ENCODE measurements around the gene LRRC45.
"Not testable (repeated sequence)": the region's sequence is repeated elsewhere in the genome, so short reads cannot be mapped to it uniquely, and the experiment has no call there.

LRRC45 gene

DNA sequence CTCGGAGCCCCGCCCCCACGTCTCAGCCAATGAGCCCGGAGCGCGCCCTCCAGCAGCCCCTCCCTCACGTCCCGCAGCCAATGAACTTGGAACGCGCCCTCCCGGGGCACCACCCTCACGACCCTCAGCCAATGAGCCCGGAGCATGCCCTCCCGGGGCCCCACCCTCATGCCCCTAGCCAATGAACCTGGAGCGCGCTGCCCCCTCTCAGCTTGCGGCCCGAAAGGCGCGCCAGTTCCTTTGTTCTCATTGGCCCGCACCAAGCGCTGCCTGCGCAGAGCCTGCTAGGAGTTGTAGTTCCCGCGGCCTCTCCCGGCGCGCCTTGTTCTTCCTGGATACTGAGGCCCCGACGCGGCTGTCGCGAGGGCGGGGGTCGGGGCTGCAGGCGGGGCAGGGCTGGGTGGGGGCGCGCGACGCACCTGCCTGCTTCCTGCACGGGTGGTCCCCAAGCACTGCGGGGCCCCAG lies at the start of gene LRRC45:
Gene LRRC45 (plus strand): TSS at position 325 of the 466 bp plus-strand sequence. CDS start 339 bp downstream, outside the sequence.
- peak; percentile 100 for DNase-seq

DNA sequence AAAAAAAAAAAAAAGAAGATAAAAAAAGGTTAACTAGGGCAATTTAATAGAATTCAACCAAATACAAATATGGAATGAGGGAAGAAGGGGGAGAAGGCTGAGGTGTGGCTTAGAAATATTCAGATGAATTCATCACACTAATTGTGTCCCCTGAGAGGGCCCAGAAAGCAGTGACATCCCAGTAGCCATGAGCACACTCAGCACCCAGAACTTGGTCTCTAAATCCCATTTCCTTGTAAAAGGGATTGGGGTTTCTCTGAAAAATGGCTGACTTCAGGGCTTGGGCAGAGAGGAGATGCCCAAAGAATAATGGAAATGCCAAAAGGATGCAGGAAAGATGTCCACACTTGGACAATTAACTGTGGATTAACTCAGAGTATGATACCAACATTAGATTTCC lies 49.7 kb upstream of the LRRC45 start:
- DNase-seq: no peak

DNA sequence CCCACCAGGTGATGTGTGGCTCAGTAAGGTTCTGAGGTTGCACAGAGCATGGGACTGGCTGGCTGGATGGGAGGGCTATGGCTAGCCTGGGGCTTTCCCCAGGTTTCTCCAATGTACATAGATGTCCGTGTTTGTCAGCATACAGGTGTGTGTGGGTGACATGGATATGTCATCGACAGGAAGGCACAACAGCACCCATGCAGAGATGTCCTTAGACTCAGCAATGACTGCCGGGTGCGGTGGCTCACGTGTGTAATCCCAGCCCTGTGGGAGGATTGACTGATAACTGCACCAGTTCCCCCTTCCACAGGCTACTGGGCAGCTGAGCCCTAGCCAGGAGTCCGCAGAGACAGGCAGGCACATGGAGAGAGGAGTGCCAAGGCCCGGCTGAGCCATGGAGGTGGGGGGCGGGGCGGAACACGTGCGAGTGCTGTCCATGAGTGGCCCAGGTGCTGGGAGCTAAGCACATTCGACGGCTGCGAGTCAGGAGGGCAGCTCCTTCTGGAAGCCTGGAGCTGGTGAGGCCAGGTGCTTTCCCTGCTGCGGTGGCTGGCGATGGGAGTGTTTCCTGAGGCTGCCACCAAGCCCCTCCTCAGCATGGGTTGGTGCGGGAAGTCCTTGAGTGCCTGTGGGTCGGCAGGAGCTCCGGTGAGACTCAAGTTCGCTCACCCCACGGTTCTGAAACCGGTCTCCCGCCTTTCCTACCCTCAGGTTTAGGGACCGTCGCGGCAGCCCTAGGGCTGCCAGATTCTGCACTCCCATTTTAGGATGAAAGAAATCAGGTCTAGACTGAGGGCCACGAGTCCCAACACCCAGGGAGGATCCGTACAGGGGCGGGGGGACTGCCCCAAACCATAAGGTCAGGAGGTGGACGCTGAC lies 46.5 kb upstream of the LRRC45 start:
- DNase-seq: peak; percentile 17

DNA sequence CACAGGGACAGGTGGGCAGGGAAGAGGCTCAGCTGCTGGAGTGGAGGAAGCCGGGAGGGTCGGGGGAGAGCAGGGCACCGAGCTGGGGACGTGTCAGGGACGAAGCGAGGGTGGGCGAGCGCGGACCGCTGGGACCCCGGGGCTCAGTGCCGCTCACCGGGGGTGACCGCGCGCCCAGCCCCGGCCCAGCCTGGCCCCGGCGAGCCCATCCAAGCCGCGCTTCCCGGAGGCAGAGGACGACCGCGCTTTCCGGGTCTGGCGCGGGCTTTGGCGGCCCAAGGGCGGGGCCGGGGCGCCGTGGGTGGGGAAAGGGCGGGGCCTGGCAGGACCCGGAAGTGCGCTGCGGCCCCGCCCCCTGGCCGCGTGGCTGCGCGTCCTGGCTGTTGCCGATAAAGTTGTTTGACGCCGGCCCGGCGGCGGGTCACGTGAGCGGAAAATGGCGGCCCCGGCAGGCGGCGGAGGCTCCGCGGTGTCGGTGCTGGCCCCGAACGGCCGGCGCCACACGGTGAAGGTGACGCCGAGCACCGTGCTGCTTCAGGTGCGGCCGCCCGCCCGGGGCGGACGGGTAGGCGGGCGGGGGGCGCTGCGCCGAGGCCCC lies 45.8 kb upstream of the LRRC45 start, which contains the start of gene ASPSCR1:
Gene ASPSCR1 (plus strand): TSS at position 419 of the 598 bp plus-strand sequence. CDS start 18 bp downstream, at position 437.
- peak; percentile 93 for DNase-seq

DNA sequence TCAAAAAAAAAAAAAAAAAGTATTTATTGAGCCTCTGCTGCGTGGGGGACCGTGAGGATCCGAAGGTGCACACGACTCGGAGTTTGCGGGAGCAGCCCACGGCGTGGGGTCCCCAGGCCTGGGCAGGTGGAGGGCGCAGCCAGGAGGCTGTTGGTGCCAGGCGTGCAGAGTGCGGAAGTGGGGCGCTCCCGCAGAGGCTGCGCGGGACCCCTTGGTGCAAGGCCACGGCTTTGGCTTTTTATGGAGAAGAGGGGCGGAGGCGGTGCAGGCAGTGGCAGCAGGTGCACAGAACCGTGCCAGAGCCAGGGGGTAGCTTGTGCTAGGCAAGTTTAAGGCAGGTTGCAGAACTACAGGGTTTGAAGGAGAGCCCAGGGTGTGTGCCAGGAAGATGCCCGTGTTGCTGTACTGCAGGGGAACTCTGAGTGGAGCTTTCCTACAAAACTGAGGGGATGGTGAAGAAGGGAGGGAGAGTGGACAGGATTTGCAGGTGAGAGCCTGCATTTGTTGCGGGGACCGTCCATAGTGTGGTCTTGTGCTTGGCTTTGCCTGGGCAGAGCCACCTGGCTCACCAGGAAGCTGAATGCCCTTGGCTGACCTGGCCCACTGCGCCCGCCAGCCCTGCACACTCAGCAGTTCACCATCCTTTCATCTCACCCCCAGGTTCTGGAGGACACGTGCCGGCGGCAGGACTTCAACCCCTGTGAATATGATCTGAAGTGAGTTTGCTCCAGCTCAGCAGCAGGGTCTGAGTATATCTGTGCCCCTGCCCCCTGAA lies 44.4 kb upstream of the LRRC45 start:
- DNase-seq: no peak

DNA sequence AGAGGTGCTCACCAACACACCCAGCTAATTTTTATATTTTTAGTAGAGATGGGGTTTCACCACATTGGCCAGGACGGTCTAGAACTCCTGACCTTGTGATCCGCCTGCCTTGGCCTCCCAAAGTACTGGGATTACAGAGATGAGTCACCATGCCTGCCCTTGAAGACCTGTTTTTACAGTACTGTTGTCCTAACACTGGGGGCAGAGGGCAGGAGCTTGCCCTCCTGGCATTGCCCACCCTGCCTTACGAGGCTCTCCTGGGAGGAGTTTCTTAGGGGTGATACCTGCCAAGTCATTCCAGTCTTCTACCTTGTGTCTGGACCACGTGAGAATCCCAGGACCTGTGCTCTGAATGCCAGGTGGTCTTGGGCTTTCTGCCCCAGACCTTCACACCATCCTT lies 43.0 kb upstream of the LRRC45 start:
- no peak for DNase-seq

DNA sequence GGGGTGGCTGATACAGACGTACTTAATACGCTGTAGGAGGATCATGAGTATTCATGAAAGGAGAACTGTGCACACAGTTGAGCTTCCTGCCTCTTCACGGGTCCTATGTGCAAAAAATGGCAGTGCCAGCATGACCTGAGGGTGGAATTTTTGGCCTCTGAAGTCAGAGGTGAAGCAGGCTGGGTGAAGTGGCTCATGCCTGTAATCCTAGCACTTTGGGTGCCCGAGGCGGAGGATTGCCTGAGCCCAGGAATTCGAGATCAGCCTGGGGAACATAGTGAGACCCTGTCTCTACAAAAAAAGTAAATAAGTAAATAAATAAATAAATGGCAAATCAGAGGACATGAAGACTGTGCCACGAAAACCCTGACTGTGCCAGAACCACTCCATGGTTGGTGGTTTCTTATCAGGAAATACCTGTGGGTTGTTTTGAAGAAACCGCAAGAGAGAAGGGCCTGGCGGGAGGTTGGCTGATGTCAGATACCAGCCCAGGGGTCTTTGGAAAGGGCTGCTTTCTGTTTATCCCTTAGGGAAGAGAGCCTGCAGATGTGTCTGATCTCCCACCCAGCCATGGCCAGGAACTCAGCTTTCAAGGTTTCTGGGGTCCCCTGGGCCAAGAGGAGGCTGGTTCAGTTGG lies 42.3 kb upstream of the LRRC45 start:
- DNase-seq: peak; percentile 15

DNA sequence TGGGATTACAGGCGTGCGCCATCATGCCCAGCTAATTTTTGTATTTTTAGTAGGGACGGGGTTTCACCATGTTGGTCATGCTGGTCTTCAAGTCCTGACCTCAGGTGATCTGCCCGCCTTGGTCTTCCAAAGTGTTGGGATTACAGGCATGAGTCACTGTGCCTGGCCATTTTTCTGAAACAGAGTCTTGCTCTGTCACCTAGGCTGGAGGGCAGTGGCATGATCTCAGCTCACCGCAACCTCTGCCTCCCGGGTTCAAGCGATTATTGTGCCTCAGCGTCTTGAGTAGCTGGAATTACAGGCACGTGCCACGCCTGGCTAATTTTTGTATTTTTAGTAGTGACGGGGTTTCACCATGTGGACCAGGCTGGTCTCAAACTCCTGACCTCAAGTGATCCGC lies 41.6 kb upstream of the LRRC45 start:
- not testable (repeated sequence) for DNase-seq

DNA sequence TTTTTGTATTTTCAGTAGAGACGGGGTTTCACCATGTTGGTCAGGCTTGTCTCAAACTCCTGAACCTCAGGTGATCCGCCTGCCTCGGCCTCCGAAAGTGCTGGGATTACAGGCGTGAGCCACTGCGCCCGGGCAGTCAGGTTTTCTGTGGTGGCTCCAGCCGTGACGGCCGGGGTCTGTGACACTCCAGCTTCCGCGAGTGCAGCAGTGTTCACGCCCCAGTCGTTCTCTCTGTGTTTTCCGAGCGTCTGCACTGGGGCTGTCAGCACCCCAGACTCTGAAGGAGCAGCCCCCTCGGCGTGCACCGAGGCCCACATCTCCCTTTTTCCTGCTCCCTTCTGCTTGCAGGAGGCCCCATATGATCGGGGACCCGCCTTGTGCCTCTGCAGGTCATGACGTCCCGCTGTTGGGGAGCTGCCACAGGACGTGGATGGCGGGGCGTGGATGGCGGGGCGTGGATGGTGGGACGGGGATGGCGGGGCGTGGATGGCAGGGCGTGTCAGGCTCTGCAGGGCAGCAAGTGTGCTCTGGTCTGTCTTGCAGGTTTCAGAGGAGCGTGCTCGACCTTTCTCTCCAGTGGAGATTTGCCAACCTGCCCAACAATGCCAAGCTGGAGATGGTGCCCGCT lies 40.0 kb upstream of the LRRC45 start:
- no peak for DNase-seq

DNA sequence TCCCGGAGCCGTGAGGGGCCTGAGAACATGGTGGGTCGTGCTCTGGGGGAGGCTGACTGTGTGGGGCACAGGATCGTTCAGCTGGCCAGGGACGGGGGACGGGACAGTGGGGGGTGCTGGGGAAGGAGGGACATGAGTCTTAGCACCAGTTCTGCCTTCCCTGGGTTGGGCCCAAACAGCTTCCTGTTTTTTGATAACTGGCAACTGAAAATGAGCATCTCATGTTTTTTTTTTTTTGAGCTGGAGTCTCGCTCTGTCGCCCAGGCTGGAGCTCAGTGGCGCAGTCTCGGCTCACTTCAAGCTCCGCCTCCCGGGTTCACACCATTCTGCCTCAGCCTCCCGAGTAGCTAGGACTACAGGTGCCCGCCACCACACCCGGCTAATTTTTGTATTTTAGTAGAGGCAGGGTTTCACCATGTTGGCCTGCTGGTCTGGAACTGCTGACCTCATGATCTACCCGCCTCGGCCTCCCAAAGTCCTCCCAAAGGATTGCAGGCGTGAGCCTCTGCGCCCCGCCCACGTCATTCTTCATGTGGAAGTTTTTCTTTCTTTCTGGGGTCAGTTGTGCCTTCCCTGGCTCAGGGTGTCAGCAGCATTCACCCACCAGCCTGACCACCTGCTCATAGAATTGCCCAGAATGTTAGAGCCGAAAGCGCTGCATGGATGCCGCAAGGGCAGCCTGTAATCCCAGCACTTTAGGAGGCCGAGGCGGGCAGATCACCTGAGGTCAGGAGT lies 39.3 kb upstream of the LRRC45 start:
- no peak for DNase-seq

DNA sequence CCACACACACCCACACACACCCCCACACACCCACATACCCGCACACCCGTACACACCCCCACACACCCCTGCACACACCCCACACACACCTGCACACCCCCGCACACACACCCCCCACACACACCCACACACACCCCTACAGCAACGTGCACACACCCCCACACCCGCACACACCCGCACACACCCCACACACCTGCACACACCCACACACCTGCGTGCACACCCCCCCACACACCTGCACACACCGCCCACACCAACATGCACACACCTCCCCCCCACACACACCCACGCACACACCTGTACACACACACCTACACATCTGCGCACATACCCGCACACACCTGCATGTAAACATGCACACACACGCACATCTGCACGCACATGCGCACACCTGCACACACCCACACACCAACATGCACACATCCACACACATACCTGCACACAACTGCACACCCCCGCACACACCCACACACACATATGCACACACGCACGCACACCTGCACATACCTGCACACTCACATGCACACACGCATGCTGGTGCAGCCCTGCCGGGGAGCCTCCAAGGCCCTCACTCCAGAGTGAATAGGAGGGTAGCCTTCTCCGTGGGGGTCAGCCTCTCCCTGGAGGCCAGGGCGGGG lies 38.2 kb upstream of the LRRC45 start:
- DNase-seq: no peak

DNA sequence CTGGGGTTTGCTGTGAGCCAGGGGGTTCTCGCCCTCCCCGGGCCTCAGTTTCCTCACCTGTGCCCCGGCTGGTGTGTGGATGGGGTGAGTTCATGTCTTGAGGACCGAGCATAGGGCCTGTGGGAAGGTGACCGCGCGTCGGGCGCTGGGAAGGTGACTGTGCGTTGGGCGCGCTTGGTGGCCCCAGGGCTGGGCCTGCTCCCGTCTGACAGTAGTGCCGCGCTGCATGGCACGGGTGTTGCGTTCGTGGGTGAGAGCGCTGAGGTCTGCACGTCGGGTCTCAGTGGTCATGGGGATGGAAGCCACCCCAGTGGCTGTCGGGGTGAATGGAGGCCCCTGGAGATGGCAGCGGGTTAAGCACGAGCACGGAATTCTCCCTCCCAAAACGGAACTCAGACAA lies 36.5 kb upstream of the LRRC45 start:
- no peak for DNase-seq

DNA sequence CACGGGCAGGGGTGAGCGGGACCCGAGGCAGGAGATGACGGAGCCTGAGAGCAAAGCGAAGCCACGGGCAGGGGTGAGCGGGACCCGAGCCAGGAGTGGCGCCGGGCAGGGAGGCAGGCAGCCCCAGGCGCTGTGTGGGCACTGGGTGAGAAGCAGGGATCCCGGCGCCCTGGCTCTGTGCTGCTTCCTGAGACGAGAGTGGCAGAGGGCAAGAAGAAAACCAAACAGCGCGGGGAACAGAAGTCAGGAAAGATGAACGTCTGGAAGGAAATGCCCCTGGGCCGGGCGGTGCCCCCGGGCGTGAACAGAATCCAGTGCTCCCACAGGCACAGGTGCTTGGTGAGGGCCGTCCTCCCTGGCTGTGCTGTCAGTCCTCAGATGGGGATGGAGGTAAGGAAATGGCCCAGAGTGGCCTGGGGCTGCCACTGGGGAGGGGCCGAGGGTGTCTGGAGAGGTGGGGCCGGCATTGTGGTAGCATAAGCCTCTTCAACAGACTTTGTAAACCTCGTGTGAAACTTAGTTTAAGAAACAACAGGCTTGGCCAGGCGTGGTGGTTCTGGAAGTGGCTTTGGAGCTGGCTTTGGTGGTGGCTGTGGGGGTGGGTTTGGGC lies 35.8 kb upstream of the LRRC45 start:
- DNase-seq: no peak

DNA sequence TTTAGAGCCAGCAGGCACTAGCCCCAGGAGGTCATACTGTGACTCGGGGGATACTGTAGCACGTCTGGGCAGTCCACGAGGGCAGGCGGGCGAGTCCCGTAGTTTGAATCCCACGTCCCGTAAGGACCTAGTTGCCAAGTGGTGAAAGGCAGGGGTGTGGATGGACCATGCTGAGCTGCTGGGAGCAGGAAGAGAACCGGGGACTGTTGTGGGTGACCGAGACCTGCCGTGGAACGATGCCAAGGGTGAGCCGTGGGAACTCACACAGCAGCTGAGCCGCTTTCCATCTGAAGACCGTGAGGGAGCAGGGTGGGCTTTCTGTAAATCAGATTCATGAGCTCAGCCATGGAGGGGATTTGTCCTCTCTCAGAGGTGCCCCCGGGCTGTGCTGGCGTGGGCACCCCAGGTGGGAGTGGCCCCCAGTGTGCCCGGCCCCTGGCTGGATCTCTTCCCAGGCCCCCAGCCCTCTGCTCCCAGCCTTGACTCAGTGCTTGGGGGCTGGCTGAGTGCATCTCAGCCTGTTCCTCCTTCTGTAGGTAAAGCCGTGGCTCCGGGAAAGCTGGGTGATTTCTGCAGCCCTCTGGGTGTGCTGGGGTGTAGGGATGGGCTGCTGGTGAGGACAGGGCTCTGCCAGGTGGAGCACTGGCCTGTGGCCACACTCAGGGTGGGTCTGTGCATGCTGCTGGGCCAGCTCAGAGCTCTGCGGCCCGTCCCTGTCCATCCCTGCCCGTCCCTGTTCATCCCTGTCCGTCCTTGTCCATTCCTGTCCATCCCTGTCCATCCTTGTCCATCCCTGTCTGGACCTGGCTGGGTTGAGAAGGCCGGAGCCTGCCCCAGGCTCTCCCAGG lies 32.0 kb upstream of the LRRC45 start:
- DNase-seq: no peak

DNA sequence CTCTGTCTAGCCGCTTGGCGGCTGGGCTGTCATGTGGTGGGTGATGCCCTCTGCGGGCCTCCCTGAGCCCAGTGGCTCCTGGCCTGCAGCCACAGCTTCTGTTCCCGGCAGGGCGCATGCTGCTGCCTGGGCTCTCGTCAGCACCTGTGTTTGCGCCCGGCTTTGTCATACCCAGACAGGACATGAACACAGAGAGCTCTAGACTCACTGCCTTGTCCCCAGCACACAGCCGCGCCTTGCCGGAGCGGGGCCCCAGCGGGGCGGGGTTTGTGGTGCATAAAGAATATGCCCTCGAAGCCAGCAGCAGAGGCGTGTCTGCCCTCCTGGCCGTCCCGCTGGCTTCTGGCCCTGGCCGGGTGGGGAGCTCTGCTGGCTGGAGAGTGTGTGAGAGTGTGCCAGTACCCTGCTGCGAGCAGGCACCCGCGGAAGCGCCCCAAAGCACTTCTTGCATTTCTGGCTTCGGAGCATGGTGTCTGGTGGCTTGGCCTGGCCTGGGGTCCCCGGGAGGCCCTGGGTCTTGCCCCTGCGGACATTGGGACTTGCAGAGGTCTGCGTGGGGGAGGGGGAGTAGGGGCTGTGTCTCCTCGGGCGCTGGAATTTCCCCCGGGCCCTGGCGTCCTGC lies 31.3 kb upstream of the LRRC45 start:
- DNase-seq: no peak

DNA sequence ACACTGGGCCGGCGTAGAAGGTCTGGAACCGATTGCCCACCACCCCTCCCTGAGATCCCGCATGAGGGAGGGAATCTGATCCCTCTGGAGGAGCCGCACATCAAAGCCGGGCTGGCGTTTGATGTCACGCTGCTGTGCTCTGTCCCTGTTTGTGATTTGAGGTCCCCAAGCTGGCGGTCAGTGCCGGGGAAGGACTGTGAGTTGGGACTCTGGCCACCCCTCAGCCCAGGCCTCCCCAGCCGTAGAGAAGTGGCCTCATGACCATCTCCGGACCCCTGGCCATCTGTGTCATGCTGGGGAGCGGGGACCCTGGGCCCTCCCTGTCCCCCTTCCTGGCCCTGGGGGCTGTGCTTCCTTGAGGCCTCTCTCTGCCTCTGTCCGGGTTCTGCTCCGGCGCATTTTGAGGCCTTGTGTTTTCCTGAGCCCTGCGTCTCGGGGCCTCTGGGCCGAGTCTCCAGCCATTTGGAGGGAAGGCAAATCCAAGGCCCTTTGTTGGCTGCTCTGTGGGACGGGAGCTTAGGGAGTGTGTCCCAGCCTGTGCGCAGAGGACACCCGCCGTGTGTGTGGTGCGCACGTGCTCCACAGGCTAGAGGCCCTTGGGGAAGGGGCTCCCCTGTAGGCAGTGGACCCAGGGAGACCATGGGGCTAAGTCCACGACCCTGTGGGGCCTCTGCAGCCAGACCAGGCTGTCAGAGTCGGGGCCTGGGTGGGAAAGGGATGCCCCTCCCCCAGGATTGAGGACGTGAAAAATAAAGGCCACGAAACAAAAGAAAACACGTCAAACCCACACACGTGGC lies 30.6 kb upstream of the LRRC45 start:
- no peak for DNase-seq

DNA sequence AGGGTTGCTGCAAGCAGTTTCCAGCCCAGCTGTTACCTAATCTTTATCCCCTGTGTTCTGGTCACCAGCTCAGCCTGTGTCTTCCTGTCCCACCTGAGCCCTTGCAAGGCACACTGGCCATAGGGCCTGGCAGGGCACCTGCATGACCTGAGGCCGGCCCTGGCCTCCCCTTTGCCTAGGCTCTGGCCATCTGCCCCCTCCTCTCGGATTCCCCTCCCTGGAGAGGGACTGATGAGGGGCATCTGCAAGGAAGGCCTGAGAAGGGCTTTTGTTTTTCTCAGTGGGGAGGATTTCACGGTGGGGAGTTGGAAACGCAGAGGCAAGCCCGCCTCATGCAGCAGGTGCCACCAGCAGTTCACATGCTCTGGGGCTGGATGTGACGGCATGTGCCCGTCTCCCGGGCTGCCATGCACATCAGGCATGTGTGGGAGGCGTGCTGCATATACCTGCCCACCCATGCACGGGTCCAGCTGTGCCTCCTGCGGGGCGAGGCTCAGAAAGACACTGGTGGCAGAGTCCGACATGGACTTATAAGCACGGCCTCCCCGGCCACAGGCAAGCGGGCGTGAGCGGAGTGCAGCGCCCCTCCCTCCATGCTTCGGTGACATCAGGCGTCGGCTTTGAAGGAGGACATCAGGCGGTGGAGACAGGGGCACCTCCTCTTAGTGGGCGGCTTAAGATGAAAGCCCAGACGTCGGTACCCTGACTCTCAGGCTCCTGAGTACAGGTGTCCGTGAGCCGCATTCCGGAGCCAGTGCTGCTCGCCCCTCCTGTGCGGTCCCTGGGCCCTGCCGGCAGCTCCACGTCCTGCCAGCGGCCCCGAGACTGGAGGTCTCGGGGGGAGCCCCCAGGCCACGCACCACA lies 29.1 kb upstream of the LRRC45 start:
- no peak for DNase-seq
